Measurements from ENCODE around the gene ASB11.

- TF ChIP-seq CTCF (IDR thresholded peaks at IDR 0.05) = no peak
- TF ChIP-seq POLR2A (IDR thresholded peaks at IDR 0.05) = no peak
Observed at GRCh38 chrX:15322072-15322471, 6.6 kb upstream of the ASB11 start.

Data from lower leg skin (tissue), 3 donors.